HG02840 (cell line): ENCODE results near the gene RPTOR.

Source experiments
- ATAC-seq: cut with Tn5 transposase; IDR thresholded peaks from one replicate; pipeline ENCODE4 v1.9.1; 2021; ENCODE audit warnings: mild to moderate bottlenecking, moderate library complexity, moderate number of reproducible peaks; ENCODE audit not compliant: unreplicated experiment, low FRiP score

RPTOR gene

DNA sequence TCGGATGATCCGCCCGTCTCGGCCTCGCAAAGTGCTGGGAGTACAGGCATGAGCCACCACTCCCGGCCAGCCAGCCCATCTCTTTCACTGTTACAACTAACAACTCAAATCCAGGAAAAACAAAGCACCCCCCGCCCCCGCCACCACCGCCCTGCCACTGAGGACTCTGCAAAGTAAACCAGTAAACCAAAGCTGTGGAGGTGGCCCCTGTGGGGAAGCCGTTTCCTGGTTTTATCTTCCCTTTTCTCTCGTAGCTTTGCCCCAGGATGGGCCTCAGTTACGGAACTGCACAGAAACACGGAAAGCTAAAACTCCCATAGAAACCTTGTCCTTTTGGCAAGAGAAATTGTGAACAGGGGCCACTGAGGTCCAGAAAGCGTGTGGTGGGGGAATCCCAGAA, 464.5 kb downstream of the RPTOR start:
- ATAC-seq = no peak

DNA sequence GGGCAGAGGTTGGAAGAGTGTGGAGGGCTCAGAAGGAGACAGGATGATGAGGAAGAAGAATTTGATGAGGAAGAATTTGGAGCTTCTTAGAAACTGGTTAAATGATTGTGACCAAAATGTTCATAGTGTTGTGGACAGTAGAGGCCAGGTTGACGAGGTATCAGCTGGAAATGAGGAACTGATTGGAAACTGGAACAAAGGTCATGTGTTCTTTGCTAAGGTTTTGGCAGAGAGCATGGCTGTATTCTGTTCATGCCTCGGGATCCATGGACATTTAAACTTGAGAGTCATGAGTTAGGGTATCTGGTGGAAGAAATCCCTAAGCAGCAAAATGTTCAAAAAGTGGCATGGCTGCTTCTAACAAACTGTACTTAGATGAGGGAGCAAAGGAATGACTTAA, 466.3 kb downstream of the RPTOR start:
- ATAC-seq = no peak

DNA sequence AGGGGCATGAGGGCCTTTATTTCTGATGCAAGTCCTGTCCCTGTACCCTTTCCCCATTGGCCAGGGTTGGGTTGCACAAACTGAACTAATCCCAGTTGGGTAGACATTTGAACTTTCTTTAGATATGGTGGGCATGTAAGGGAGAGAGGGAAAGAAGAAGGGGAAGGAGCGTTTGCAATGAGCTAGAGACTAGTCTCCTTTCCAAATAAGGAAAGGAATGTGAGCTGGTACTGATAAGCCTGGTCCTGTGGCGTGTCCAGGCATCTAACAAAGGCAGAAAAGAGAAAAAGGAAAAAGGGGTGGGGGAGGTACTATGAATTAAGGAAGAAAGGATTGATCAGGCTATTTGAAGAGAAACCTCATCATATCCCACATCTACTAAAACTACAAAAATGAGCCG, 467.3 kb downstream of the RPTOR start:
- ATAC-seq = no peak

DNA sequence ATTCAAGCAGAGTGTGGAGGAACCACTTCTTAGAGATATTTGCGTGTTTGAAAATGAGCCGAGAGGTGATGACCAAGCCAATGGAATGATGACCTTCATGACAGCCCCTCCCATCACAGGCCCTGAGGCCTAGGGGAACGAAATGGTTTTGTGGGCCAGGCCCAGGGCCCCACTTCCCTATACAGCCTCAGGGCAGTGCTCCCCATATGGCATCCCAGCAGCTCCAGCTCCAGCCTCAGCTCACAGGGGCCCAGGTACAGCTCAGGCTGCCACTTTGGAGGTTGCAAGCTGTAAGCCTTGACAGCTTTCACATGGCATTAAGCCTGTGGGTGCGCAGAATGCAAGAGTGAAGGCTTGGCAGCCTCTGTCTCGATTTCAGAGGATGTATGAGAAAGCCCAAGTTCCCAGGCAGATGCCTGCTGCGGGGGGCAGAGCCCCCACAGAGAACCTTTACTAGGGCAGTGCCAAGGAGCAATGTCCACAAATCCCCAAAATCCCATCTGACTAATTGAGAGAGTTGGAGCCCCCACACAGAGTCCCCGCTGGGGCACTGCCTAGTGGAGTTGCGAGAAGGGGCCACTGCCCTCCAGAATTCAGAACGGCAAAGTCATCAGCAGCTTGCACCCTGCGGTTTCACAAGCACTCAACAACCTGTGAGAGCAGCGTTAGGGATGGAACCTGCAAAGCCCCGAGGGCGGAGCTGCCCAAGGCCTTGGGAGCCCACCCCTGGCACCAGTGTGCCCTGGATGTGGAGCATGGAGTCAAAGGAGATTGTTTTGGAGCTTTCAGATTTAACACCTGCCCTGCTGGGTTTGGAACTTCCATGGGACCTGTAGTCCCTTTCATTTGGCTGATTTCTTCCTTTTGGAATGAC, 468.2 kb downstream of the RPTOR start:
- ATAC-seq = no peak

DNA sequence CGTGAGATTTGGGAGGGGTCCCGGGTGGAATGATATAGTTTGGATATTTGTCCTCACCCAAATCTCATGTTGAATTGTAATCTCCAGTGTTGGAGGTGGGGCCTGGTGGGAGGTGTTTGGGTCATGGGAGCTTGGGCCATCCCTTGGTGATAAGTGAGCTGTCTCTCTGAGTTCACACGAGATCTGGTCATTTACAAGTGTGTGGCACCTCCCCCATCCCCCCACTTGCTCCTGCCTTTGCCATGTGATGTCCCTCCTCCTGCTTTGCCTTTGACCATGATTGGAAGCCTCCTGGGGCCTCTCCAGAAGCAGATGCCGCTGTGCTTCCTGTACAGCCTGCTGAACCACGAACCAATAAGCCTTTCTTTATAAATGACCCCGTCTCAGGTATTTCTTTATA, 469.0 kb downstream of the RPTOR start:
- no peak for ATAC-seq

DNA sequence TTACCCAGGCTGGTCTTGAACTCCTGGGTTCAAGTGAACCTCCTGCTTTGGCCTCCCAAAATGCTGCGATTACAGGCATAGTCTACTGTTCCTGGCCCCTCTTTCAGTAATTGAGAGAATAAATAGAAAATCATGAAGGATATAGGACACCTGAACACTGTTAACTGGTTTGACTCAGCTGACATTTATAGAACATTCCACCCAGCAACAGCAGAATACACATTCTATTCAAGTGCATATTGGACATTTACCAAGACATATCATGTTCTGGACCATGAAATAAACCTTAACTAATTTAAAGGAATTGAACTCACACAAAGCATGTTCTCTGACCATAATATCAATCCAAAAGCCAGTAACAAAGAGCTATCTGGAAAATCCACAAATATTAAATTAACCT, 470.5 kb downstream of the RPTOR start:
- ATAC-seq = no peak
